SK-N-SH (cell line): Measurements from ENCODE around the gene CDC45. TPM values are rescaled to one million over a fixed set of nuclear protein-coding genes. Genes with fewer than 3 reads are reported as not detected.

Experiments
- CTCF ChIA-PET: fragments of 300-600, 350-600 bp; formaldehyde crosslinking; extraction: SDS; loops from one replicate; lab custom pipeline; 2021; lab: Yijun Ruan, JAX
- POLR2A ChIA-PET: fragments of 350-600 bp; sonication (Branson Sonifier 250); formaldehyde crosslinking; extraction: SDS; loops from one replicate; lab custom pipeline; 2020; ENCODE audit warnings: antibody characterized with exemption, inconsistent platforms; lab: Yijun Ruan, JAX
- DNase-seq: peaks from one replicate; pipeline ENCODE4 v3.0.0; 2012
- H2AFZ ChIP-seq: fragments of 200-600 bp; sonication (generic); 2 replicates; pipeline ENCODE4 v1.8.1; 2016; ENCODE audit warnings: antibody characterized with exemption, mild to moderate bottlenecking, low read depth
- H3F3A ChIP-seq: fragments of 200-600 bp; sonication (generic); replicated peaks from 2 replicates; pipeline ENCODE3; 2016; ENCODE audit warnings: antibody characterized with exemption, mild to moderate bottlenecking; ENCODE audit not compliant: insufficient read depth
- H3K27ac ChIP-seq, 2 experiments: fragments of 200-500 bp in 1 of 2; fragments of 200-600 bp in 1 of 2; sonication (Bioruptor generic) in 1 of 2; sonication (generic), shearing (Covaris generic) in 1 of 2; 2 replicates each; pipeline versions ENCODE4 v1.5.1 to v1.6.1; 2014 to 2016; ENCODE audit warnings: low read depth in 2 of 2, inconsistent platforms in 1 of 2, low read length in 1 of 2, mild to moderate bottlenecking in 1 of 2, mixed read lengths in 1 of 2
- H3K27me3 ChIP-seq: fragments of 200-600 bp; sonication (generic), shearing (Covaris generic); 2 replicates; pipeline ENCODE4 v1.6.1; 2016; ENCODE audit warnings: mixed run types; ENCODE audit not compliant: insufficient read depth
- H3K36me3 ChIP-seq, 2 experiments: fragments of 200-500 bp in 1 of 2; fragments of 200-600 bp in 1 of 2; sonication (Bioruptor generic) in 1 of 2; sonication (generic) in 1 of 2; replicated peaks in 1 of 2; 2 replicates each; pipeline versions ENCODE3 to v1.5.1; 2014 to 2016; ENCODE audit warnings: low read length in 1 of 2, mild to moderate bottlenecking in 1 of 2; ENCODE audit not compliant: insufficient read depth in 2 of 2, control insufficient read depth in 1 of 2
- H3K4me1 ChIP-seq, 2 experiments: fragments of 200-500 bp in 1 of 2; fragments of 200-600 bp in 1 of 2; sonication (Bioruptor generic) in 1 of 2; sonication (generic), shearing (Covaris generic) in 1 of 2; 2 replicates each; pipeline versions ENCODE4 v1.5.1 to v1.6.1; 2014 to 2016; ENCODE audit warnings: low read depth in 1 of 2, low read length in 1 of 2, mixed run types in 1 of 2; ENCODE audit not compliant: insufficient read depth in 2 of 2, control insufficient read depth in 1 of 2
- H3K4me2 ChIP-seq: fragments of 200-600 bp; sonication (generic), shearing (Covaris generic); 2 replicates; pipeline ENCODE4 v1.6.1; 2017; ENCODE audit warnings: mixed run types
- H3K4me3 ChIP-seq, 2 experiments: fragments of 200-500 bp in 1 of 2; fragments of 200-600 bp in 1 of 2; sonication (Bioruptor generic) in 1 of 2; sonication (generic), shearing (Covaris generic) in 1 of 2; 2 replicates each; pipeline versions ENCODE4 v1.5.1 to v1.8.1; 2014 to 2016; ENCODE audit warnings: low read depth in 2 of 2, inconsistent platforms in 1 of 2, low read length in 1 of 2, mild to moderate bottlenecking in 1 of 2, mixed read lengths in 1 of 2, moderate library complexity in 1 of 2
- H3K79me2 ChIP-seq: fragments of 200-600 bp; sonication (generic); 2 replicates; pipeline ENCODE4 v1.8.1; 2017; ENCODE audit warnings: mild to moderate bottlenecking; ENCODE audit not compliant: insufficient read depth
- H3K9ac ChIP-seq: fragments of 200-600 bp; sonication (generic); 2 replicates; pipeline ENCODE4 v1.6.1; 2017; ENCODE audit warnings: mixed run types
- H3K9me2 ChIP-seq: fragments of 200-600 bp; sonication (generic); 2 replicates; pipeline ENCODE4 v1.6.1; 2017; ENCODE audit warnings: mixed run types
- H3K9me3 ChIP-seq: fragments of 200-600 bp; sonication (generic); 2 replicates; pipeline ENCODE4 v1.6.1; 2017; ENCODE audit warnings: mixed run types, mild to moderate bottlenecking, moderate library complexity
- H4K20me1 ChIP-seq: fragments of 200-600 bp; sonication (generic); 2 replicates; pipeline ENCODE4 v1.6.1; 2017; ENCODE audit warnings: mild to moderate bottlenecking, mixed run types; ENCODE audit not compliant: insufficient read depth
- ELF1 ChIP-seq: IDR thresholded peaks from 2 replicates; pipeline ENCODE4 v1.4.0; 2012
- EP300 ChIP-seq, 2 experiments: IDR thresholded peaks; 2 replicates each; pipeline versions ENCODE4 v1.4.0 to v1.6.1; 2012; ENCODE audit warnings: borderline replicate concordance in 1 of 2, low read depth in 1 of 2, low read length in 1 of 2
- EZH2phosphoT487 ChIP-seq: fragments of 200-600 bp; sonication (generic); IDR thresholded peaks from 2 replicates; pipeline ENCODE4 v1.6.1; 2017; ENCODE audit warnings: low read depth, mixed run types, mild to moderate bottlenecking, antibody characterized with exemption, moderate library complexity, borderline replicate concordance
- FOXJ3 ChIP-seq: sonication (generic); formaldehyde crosslinking; IDR thresholded peaks from 2 replicates; pipeline ENCODE4 v1.5.1; 2020; ENCODE audit warnings: mild to moderate bottlenecking, missing genetic modification reagents
- JUND ChIP-seq: IDR thresholded peaks from 2 replicates; pipeline ENCODE4 v1.4.0; 2012
- MAX ChIP-seq: IDR thresholded peaks from 2 replicates; pipeline ENCODE4 v1.4.0; 2012; ENCODE audit warnings: low read depth
- POLR2AphosphoS5 ChIP-seq: IDR thresholded peaks from 2 replicates; pipeline ENCODE4 v1.6.1; 2012; ENCODE audit warnings: low read depth, low read length
- RCOR1 ChIP-seq: fragments of 150-350 bp; IDR thresholded peaks from 2 replicates; pipeline ENCODE4 v1.6.1; 2017; ENCODE audit warnings: antibody characterized with exemption, low read length
- RFX5 ChIP-seq: IDR thresholded peaks from 2 replicates; pipeline ENCODE4 v1.6.1; 2012; ENCODE audit warnings: mild to moderate bottlenecking, improper control_type of control experiment, low read length
- RXRA ChIP-seq: IDR thresholded peaks from 2 replicates; pipeline ENCODE4 v1.4.0; 2012; ENCODE audit warnings: low read depth, mild to moderate bottlenecking, borderline replicate concordance
- SIN3A ChIP-seq: IDR thresholded peaks from 2 replicates; pipeline ENCODE4 v1.6.1; 2012; ENCODE audit warnings: low read depth, mild to moderate bottlenecking, low read length, moderate library complexity, borderline replicate concordance
- TCF12 ChIP-seq: IDR thresholded peaks from 2 replicates; pipeline ENCODE4 v1.4.0; 2012
- TEAD4 ChIP-seq: IDR thresholded peaks from 2 replicates; pipeline ENCODE4 v1.4.0; 2012; ENCODE audit warnings: mild to moderate bottlenecking, borderline replicate concordance; ENCODE audit not compliant: insufficient read depth
- USF1 ChIP-seq: IDR thresholded peaks from 2 replicates; pipeline ENCODE4 v1.4.0; 2012; ENCODE audit warnings: low read depth, borderline replicate concordance
- WGBS: methylation state at CpG from one replicate; pipeline ENCODE4 v1.1.6; 2017; ENCODE audit warnings: low lambda C conversion rate; 5-methylcytosine and 5-hydroxymethylcytosine counted together
- polyA plus RNA-seq, 3 experiments: library from polyadenylated mRNA; depleted of rRNA; stranded (reverse); fragments of >200 nt; gene quantifications; 2 replicates each; pipeline ENCODE4 v1.2.3, GENCODE V29; 2012
- TF ChIP-seq, protein P1 (sequence below): IDR thresholded peaks from 2 replicates; pipeline ENCODE4 v1.4.0; 2012; ENCODE audit warnings: low read depth, borderline replicate concordance
- TF ChIP-seq, protein P2 (sequence below): IDR thresholded peaks from 2 replicates; pipeline ENCODE4 v1.6.1; 2012; ENCODE audit warnings: mild to moderate bottlenecking, low read depth, low read length, moderate library complexity

Gene CDC45
- polyA plus RNA-seq, 1 of the 3 experiments (the other 2 are of a cell fraction), result 23.6 TPM

DNA sequence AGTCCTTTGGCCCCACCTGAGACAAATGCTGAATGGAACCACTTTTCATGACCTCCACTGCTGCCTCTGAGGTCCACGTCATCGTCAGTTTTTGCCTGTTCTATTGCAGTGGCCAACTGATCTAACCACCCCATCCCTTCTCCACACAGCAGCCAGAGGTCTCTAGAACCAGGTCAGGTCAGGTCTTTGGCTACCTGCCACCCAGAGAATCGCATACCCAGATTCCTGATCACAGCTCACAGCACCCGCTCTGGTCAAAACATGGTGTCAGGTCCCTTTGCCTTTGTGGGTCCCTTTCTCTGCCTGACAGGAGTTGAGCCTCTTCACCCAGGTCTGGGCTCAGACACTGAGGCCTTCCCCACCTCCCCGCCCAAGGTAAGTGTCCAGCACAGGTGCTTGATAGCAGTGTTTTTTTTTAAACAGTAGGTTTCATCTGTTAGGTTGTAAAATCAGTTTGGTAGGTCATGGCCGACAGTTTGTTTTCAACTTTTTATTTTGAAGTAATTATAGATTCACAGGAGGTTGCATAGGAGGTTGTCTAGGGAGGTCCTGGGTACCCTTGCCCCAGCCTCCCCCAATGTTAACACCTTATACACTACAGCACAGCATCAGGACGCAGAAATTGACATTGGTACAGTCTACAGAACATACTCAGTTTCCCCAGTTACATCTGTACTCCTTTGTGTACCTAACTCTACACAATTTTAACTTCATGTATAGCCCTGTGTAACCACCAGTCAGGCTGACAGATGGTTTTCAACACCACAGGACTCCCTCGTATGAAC is 39.1 kb upstream of the CDC45 start:
- H3K79me2 ChIP-seq, result peaks cover 47% of the 10 kb centered on the region
- H3K9me2 ChIP-seq, result no peaks in the 10 kb centered on the region
- no peaks in the 10 kb centered on the region for H3K27me3 ChIP-seq
- H3K27ac ChIP-seq, result no peak overlapping the region
- H3K9ac ChIP-seq, result no peak overlapping the region
- H4K20me1 ChIP-seq, result 0 out of 2 replicates have a peak, but pooled peaks cover 11% of the 10 kb centered on the region
- H3F3A ChIP-seq, result peaks cover 14% of the 10 kb centered on the region
- no peaks in the 10 kb centered on the region for H3K9me3 ChIP-seq
- no peak overlapping the region for H2AFZ ChIP-seq
- H3K4me1 ChIP-seq, result no peaks in the 10 kb centered on the region
- no peak for TF ChIP-seq ELF1
- TF ChIP-seq TCF12, result no peak
- TF ChIP-seq TEAD4, result no peak
- no peak for TF ChIP-seq EZH2phosphoT487
- TF ChIP-seq RXRA, result no peak
- TF ChIP-seq USF1, result no peak
- TF ChIP-seq EP300 (IDR thresholded peaks at IDR 0.05; ENCODE audit: borderline replicate concordance in 1 of 2, low read depth in 1 of 2, low read length in 1 of 2), result no peak
- POLR2A ChIA-PET, result no interaction called here
- 92% methylated on average over 7 of the region's 8 CpGs for WGBS
- H3K4me2 ChIP-seq, result no peak overlapping the region
- no peak for DNase-seq
- peaks cover 0 to 26% of the 10 kb centered on the region in 2 experiments for H3K36me3 ChIP-seq
- CTCF ChIA-PET, result no interaction called here
- H3K4me3 ChIP-seq, result no peak overlapping the region

DNA sequence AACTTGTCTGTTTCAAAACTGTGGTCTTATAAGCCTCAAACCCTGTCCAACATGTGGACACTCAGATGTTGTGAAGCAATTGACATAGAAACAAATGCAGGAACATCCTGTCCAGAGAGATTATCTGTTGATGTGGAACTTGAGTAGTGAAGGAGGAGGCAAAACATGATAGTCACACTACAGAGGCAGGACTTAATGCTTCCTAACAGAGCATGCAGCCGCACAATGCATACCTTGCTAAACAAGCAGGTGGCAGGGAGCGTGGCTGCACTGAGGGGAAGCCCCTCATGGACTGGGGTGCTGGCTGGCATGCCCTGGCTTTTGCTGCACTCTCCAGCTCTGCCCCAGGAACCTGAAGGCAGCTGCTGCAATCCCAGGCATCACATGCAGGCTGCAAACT is 37.6 kb upstream of the CDC45 start:
- H3K36me3 ChIP-seq, result peaks cover 0 to 24% of the 10 kb centered on the region in 2 experiments
- peaks cover 0 to 7% of the 10 kb centered on the region in 2 experiments; a peak in 1 of 4 replicates for H3K4me1 ChIP-seq
- POLR2A ChIA-PET, result no interaction called here
- no peak overlapping the region for H2AFZ ChIP-seq
- peaks cover 8% of the 10 kb centered on the region for H3F3A ChIP-seq
- H3K79me2 ChIP-seq, result peaks cover 63% of the 10 kb centered on the region
- no peaks in the 10 kb centered on the region for H3K9me3 ChIP-seq
- no peaks in the 10 kb centered on the region for H3K9me2 ChIP-seq
- 0 out of 2 replicates have a peak, but pooled peaks cover 11% of the 10 kb centered on the region for H4K20me1 ChIP-seq
- no peak overlapping the region for H3K9ac ChIP-seq
- WGBS, result no CpG with 5 or more reads among the region's 2 CpGs
- H3K27ac ChIP-seq, result no peak overlapping the region
- H3K27me3 ChIP-seq, result no peaks in the 10 kb centered on the region
- TF ChIP-seq, protein P1, sequence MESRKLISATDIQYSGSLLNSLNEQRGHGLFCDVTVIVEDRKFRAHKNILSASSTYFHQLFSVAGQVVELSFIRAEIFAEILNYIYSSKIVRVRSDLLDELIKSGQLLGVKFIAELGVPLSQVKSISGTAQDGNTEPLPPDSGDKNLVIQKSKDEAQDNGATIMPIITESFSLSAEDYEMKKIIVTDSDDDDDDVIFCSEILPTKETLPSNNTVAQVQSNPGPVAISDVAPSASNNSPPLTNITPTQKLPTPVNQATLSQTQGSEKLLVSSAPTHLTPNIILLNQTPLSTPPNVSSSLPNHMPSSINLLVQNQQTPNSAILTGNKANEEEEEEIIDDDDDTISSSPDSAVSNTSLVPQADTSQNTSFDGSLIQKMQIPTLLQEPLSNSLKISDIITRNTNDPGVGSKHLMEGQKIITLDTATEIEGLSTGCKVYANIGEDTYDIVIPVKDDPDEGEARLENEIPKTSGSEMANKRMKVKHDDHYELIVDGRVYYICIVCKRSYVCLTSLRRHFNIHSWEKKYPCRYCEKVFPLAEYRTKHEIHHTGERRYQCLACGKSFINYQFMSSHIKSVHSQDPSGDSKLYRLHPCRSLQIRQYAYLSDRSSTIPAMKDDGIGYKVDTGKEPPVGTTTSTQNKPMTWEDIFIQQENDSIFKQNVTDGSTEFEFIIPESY, result no peak
- TF ChIP-seq FOXJ3 (no peak), POLR2AphosphoS5 (no peak), RFX5 (no peak), JUND (no peak), RCOR1 (no peak), SIN3A (no peak), MAX (no peak), TCF12 (no peak)
- TF ChIP-seq, protein P2, sequence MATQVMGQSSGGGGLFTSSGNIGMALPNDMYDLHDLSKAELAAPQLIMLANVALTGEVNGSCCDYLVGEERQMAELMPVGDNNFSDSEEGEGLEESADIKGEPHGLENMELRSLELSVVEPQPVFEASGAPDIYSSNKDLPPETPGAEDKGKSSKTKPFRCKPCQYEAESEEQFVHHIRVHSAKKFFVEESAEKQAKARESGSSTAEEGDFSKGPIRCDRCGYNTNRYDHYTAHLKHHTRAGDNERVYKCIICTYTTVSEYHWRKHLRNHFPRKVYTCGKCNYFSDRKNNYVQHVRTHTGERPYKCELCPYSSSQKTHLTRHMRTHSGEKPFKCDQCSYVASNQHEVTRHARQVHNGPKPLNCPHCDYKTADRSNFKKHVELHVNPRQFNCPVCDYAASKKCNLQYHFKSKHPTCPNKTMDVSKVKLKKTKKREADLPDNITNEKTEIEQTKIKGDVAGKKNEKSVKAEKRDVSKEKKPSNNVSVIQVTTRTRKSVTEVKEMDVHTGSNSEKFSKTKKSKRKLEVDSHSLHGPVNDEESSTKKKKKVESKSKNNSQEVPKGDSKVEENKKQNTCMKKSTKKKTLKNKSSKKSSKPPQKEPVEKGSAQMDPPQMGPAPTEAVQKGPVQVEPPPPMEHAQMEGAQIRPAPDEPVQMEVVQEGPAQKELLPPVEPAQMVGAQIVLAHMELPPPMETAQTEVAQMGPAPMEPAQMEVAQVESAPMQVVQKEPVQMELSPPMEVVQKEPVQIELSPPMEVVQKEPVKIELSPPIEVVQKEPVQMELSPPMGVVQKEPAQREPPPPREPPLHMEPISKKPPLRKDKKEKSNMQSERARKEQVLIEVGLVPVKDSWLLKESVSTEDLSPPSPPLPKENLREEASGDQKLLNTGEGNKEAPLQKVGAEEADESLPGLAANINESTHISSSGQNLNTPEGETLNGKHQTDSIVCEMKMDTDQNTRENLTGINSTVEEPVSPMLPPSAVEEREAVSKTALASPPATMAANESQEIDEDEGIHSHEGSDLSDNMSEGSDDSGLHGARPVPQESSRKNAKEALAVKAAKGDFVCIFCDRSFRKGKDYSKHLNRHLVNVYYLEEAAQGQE, result no peak
- DNase-seq, result no peak
- CTCF ChIA-PET, result no interaction called here
- no peak overlapping the region for H3K4me2 ChIP-seq
- H3K4me3 ChIP-seq, result no peak overlapping the region
